Ammon's horn (tissue), 1 donor: ENCODE results near the gene KCNMB3.

Experiments used
- DNase-seq: peaks from one replicate; pipeline ENCODE4 v3.0.0-alpha.2; 2016; ENCODE audit warnings: low spot score

Gene KCNMB3

GRCh38 chr3:179196098-179196497 lies 54.8 kb downstream of the KCNMB3 start:
- no peak for DNase-seq

GRCh38 chr3:179194931-179195330 lies 56.0 kb downstream of the KCNMB3 start:
- no peak for DNase-seq
